ENCODE results near the gene COX17.
A peak's percentile ranks its signal among the peaks of the same experiment; 100 is the strongest.
"Not testable (repeated sequence)": the region's sequence is repeated elsewhere in the genome, so short reads cannot be mapped to it uniquely, and the experiment has no call there.

COX17 gene, protein sequence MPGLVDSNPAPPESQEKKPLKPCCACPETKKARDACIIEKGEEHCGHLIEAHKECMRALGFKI

DNA sequence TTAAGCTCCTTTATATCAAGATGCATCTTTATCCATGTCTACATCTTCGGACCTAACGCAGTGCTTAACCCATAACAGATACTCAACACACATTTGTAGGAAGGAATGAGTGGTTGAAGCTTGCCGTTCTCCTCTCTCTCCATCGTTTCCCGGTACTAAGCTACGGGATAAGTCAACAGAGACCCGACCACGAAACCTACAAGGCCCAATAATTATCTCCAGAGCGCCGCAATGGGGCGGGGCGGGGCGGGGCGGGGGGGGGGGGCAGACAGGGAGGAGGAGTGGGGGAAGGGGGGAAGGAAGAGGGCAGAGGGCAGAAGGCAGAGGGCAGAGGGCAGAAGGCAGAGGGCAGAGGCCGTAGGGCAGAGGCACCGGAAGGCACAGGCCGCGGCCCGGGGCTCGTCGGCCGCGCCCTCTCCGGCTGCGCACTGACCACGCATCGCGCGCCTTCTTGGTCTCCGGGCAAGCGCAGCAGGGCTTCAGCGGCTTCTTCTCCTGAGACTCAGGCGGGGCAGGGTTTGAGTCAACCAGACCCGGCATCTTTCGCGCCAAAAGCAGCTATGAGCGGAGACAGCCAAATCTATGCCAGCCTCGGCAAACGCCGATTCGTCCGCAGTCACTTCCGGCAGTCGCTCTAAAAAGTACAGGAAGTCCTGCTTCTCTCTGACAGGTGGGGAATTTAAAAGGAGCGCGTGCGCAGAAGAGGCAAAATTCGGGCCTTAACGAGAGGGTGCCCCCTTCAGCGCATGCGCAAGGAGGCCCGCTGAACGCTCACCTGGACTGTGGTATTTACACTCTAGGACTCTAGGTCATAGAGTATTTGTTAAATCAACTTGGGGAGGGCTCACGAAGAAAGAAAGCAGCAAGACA is at the start of gene COX17:
Gene COX17, minus strand, starts transcription at position 636 of the 870 bp plus-strand sequence. Its CDS starts 96 bp downstream, at position 540.
- peak; percentile 96 to 97 for DNase-seq

DNA sequence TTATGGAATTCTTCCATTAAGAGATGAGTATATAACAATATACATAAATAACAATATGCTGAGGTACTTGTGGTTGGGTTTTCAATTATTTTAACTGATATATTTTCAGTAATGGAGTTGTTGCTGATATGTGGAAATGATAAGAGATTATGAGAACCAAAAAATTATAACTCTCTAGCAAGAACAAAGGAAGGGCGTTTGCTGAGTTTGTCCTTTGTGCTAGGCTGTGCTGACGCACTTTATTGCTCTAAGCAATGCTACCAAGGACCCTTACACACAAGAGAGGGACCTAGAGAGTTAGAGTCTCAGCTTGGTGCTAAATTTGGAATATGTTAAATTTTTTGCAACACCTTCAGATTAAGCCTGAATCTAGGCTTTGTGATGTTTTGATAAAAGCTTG is 49.7 kb upstream of the COX17 start:
- no peak for DNase-seq

DNA sequence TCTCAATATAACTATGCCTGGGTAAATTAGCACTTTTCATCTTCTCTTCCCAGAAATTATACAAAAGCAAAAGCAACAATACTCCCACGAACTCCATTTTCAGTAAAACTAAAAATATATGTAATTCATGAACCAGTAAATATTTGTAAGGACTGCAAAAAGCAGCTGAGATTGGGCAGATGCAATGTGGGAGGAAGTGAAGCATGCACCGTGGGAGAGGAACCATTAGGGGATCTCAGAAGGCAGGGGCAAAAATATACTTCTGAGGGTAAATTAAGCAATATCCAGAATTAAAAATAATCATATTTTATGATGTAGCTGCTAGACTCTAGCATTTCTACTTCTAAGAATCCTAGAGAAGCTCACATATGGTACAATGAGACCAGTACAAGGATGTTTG is 45.8 kb upstream of the COX17 start:
- DNase-seq: no peak

DNA sequence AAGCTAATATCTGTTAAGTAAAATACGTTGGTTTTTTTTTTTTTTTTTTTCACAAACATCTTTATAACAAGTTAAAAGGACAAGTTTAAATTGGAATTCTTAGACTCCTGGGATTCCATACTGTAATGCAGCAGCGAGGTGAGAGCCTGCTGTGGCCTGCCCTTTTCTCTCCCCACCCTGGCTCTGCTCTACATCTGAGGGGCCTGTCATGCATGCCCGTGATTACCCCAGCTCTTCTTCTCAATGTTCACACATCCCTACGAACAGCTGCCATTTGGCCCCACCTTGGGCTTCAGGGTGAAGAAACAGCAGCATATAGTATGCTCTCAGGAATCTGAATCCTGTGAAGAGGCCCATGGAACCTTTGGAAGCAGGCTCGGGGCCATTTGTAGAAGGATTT is 40.3 kb upstream of the COX17 start:
- DNase-seq: no peak

DNA sequence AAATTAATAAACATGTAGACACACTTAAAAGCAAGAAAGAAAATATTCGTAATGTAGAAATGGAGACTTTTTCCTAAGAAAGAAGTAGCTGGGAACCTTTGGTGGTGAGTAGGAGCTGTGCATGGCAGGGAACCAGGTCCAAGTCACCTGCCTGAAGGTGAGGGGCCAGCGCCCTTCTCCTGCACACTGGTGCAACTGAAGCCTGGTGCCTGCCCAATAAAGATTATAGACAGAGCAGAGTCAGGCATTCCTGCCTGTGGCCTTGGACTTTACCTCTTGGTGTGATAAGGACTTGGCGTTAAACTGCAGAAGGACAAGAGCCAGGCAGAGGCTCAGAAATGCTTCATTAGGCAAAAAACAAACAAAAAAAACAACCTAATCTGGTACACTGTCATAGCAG is 39.8 kb upstream of the COX17 start:
- DNase-seq: no peak

DNA sequence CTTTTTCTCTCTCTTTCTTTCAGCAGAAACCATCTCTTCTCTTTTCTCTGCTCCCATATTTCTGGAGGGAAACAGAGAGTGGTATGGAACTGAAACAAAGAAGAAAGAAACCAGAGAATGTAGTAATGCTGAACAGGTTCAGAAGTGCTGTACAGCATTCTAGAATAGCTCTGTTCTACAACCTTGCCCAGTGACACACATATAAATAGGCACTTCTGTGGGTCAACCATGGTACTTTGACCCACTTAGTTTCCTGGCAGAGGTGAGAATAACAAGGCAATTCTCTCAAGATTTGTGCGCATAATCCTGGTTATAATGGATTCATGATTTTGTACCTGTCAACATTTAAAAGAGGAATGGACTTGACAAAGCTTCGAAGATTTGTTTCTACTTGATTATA is 37.9 kb upstream of the COX17 start:
- no peak for DNase-seq

DNA sequence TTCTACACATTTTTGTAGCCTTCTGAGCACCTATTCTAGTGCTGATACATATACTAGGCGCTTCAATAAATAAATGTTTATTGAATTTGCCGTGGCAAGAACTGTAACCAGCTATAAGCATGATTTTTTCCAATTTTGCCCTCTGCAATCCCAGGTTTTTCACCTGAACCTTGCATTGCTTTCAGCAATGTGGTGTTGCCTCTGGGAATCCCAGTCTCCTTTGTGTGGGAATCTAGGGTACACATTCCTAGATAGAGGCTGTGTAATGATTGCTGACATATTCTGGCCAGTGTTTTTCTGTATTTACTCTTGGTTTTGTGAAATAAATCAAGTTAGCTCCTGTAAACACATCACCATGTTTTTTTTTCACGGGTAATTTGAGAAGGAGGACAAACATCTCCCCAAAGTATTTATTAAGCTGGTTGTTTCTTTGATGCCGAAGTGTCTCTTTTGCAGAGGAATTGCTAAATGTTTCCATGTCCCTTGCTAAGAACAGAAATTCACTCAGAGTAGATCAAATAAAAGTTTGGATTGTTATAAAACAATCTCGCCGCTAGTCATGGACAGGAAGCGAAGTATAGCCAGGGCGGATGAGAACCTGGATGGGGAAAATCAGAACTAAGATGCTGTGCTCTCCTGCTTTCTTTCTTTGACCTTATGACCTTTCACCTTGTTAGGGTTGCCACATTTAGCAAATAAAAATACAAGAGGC is 26.8 kb upstream of the COX17 start:
- DNase-seq: no peak

DNA sequence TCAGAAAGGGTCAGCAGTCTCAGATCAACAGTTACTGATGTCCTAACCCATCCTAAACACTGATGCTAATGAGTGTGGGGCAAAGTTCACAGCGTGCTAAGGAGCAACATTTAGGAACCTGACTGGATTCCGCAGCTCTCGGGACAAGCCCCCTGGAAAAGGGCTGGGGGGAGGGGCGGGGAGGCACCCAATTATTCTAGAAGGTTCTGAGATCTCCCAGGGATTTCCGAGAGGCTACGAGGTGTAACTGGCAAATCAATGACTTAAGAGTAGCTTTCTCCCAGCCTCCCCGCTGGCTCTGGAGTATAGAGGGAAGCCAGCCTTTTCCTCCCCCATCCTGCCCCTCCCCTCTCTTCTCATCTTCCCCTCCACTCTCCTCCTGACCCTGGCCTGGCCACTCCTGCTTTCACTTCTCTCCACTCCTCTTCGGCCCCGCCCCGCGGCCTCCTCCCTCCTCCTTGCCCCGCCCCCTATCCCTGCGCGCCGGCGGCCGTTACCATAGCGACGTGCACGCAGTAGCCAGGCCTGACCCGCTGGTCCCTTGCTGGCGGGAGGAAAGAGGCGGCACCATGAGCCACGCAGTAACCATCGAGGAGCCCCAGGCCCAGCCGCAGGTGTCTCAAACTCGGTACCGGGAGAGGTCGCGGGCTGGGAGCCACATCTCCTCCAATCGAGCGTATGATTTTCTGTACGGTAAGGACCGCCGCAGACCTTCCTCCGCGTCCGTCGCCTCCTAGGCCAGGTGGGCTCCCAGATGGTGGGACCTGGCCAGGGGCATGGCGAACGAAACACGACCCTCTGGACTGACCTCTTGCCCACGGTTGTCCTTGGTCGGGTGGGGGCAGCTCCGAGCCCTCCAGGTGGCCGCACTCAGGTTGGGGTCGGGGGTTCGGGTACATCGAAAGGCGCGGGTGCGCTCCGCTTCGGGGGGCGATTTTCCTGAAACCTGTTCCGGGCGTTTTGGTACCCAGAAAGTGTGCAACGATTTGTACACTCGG is 25.6 kb upstream of the COX17 start, which contains the start of gene CFAP91:
Gene CFAP91, plus strand, starts transcription at position 493 of the 998 bp plus-strand sequence. Its CDS starts 77 bp downstream, at position 570.
- DNase-seq: no peak

DNA sequence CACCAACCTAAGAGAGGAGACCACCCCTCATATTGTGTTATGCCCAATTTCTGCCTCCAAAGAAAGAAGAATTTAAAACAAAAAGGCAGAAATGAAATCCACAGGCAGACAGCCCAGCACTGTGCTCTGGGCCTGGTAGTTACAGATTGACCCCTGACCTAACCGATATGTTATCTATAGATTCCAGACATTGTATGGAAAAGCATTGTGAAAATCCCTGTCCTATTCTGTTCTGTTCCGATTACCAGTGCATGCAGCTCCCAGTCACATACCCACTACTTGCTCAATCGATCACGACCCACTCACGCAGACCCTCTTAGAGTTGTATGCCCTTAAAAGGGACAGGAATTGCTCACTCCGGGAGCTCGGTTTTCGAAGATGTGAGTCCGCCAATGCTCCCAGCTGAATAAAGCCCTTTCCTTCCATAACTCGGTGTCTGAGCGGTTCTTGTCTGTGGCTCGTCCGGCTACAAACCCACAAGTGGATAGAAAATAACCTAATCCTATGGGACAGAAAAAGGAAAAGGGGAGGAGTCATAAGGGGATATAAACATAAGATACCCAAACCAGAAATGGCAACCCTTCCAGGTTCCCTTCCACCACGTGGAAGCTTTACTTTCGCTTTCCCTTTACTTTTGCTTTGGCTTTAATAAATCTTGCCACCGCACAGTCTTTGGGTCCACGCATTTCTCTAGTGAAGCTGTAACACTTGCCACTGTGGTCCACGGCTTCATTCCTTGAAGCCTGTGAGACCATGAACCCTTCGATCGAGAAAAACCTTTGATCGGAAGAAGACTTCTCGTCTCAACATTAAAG is 23.9 kb upstream of the COX17 start:
- DNase-seq: no peak

DNA sequence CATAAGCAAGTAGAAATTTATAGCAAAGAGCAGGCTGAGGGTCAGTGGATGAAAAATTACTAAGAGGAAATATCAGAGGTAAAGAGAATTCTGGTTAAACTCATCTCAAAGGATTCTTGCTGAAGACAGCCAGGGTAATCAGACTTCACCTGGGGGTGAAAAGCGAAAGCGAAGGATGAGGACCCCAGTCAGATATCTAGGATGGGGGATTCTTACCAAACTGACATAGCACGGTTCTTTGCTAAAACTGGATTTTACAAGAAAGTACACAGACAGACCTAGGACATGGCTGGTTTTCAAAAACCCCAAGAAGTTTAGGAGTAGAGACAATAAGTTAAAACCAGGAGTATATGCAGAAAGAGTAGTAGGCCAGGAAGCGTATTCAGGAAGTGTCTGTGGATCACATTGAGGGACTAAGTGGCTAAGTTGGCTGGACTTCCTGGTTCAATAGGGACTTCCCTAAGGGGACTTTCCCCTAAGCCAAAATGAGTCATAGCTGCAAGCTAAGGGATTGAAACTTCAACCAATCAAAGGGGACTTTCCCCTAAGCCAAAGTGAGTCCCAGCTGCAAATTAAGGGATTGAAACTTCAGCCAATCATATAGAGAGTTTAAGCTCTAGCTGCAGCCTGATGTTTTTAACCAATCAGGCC is 23.2 kb upstream of the COX17 start:
- no peak for DNase-seq

DNA sequence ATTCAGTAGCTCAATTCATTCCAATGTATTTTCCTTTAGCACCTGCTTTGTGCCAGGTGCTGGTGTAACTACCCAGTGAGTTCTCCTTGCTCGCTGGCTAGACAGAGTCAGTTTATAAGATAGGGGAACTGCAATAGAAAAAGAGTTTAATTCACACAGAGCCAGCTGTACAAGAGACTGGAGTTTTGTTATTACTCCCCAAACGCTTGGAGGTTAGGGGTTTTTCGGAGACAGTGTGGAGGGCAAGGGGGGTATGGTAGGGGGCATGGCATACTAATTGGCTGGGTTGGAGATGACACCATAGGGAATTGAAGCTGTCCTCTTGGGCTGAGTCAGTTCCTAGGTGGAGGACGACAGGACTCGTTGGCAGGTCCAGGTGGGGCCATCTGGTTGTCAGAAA is 20.2 kb upstream of the COX17 start:
- no peak for DNase-seq

DNA sequence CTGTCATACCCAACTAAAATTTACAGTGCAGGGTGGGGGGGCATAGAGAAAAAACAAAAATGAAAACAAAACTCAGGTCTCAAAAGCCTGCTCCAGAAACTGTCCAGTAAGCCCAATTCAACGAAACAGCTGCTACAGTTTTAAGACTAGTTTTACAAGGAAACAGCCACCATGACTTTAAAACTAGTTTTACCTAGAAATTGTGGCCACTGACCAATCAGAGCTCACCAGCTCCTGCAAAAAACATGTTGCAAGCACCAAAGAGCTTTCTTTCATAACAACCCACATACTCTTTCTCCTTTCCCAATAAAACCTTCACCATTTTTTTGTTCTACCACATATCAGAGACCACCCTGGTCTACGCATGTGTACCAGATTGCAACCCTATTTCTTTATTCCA is 18.3 kb upstream of the COX17 start:
- DNase-seq: no peak

DNA sequence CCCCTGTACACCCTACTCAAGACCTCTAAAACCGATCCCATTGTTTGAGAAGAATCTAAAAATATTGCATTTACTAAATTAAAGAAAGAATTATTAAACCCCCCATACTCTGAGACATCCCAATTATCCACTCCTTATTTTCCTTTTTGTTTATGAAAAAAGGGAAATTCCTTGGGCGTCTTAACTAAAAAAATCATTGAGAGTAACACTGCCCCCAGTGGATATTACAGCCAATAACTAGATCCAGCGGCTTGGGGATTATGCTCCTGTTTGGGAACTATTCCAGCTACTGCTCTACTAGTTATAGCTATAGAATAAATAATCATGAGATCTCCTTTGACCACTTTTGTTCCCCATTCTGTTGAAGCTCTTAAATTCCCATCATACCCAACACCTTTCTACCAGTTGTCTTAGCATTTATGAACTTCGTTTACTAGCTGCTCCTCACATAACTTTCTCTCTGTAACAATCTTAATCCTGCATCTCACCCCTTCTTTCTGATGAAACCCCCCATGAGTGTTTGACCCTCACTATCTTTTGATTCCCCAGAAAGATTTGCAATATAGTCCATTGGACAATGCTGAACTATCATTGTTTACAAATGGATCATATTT is 12.9 kb upstream of the COX17 start:
- DNase-seq: no peak

DNA sequence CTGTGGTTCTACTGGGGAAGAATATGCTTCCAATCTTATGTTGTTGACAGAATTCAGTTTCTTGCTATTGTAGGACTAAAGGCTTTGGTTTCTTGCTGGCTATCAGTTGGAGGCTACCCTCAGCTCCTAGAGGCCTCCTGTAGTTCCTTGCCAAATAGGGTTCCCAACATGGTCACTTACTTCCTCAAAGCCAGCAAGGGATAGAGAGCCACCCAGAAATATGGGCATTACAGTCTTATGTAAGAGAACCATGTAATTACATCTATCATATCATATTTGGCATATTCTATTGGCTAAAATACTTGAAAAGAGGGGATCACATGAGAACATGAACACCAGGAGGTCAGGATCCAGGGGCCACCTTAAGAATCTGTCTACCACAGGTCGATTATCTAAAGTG is 6.2 kb upstream of the COX17 start:
- DNase-seq: no peak

DNA sequence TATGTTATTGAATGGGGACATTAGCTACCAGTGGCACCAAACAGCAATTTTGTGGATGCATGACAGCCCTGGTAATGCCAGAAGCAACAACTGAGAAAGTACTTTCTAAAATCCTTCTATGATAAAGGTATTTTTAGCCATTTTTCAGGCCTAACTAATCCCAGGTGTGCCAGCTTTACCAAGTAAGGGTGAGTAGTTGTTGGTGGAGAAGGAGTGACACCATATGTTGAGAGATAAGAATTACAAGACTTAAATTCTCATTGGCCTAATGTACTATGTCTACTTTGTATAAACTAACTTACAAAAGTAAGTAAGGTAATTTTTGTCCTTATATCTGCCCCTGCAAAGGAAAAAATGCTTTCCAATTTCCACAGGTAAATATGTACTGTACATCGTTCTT is 4.1 kb upstream of the COX17 start:
- no peak for DNase-seq

DNA sequence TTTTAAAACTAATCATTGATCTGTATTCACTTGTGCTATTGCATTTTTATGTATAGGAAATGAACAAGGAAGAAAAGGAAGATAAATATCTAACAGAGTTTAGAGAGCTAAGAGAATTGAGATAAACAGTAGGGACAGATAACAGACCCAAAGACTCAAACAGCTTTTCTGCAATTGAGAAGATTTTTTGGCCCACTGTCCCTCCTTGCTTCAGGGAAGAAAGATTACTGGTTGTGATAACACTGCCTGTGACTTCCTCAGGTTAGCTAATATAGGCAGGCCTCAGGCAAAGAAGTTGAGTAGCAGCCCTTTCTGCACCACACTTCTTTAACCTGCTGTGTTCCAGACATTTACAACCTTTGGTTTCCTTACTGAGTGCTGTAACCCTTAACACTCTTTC is 2.7 kb upstream of the COX17 start:
- no peak for DNase-seq

DNA sequence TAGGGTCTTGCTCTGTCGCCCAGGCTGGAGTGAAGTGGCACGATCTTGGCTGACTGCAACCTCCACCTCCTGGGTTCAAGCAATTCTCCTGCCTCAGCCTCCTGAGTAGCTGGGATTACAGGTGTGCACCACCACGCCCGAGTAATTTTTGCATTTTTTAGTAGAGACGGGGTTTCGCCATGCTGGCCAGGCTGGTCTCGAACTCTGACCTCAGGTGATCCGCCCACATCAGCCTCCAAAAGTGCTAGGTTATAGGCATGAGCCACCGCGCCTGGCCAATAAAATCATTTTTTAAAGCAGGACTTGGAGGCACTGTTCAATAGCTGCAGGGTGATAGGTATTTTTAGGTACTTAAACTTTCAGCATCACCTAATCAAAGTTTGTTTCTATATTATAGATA is 1.0 kb upstream of the COX17 start:
- not testable (repeated sequence) for DNase-seq

DNA sequence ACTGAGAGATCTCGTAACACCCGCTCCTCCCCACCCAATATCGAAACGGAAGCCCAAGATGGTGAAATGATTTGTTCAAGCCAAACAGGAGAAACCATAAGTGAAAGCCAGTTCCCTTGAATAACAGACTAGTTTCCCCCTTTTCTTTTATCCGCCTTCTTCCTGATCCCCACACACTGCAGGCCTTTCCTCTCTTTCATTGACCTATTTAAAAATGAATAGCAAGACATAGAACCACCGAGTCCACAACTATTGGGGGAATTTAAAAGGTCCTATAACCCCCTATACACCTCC is 382 bp upstream of the COX17 start:
- DNase-seq: no peak

DNA sequence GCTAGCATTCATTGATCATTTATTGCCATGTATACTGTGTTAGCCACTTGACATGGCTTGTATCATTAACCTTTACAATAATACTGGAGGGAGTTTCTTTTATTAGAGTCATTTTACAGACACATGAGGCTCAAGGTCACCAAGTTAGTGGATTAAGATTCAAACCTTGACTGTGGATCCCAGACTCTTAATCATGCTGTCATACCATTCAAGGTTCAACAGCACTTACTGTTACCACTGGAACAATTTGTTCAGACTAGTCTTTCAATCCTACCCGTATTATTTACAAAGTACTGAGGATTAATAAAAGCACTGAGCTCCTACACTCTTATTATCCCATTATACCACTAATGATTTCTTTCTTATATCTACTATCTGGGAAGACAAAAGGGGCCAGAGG is 1.2 kb downstream of the COX17 start:
- DNase-seq: no peak

DNA sequence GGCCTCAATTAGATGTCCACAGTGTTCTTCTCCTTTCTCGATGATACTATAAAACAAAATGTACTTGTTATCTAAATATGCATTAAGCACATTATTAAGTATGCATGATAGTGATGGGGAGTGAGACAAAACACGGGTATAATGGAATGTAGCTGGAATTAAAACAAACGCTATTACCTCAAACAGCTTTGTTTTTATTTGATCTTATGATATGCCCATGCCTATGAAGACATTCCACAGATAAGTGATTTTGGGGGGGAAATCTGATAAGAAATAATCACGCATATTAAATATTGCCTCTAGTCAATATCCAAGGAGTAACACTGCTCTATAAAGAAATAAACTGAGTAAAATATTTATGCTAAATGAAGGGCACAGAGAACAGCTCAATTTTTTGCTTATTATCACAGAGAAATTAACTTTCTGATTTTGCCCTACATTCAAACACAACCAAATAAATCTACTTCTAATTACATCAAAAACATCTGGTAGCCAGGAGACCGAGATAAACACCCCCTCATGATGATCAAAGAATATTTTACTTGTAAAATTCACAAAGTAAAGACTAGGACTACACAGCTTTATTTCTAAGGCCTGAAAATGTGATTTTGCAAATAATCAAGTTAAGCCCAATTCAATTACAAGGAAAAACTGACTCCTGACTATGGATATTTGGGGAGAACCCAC is 1.9 kb downstream of the COX17 start:
- DNase-seq: no peak

DNA sequence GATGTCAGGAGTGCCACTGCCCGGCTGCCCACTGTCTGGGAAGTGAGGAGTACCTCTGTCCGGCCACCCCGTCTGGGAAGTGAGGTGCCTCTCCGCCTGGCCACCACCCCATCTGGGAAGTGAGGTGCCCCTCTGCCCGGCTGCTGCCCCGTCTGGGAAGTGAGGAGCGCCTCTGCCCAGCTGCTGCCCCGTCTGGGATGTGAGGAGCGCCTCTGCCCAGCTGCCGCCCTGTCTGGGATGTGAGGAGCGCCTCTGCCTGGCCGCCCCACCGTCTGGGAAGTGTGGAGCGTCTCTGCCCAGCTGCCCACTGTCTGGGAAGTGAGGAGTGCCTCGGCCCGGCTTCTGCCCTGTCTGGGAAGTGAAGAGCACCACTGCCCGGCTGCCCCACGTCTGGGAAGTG is 3.3 kb downstream of the COX17 start:
- DNase-seq: no peak

Measured in SHP77 (cell line).